CD4-positive, CD25-positive, alpha-beta regulatory T cell (primary cell): ENCODE measurements around the gene SYNPO2L. TPM values are rescaled to one million over a fixed set of nuclear protein-coding genes. Genes with fewer than 3 reads are reported as not detected.

Source experiments
- ATAC-seq, 2 donors: fragments of 150-1000 bp; cut with Tn5 transposase; one replicate each; pipeline ENCODE4 v1.10.0; 2021; ENCODE audit warnings: low read depth in 2 of 2, moderate number of reproducible peaks in 2 of 2, moderate library complexity in 1 of 2
- DNase-seq, 3 donors: peaks; one replicate each; pipeline versions ENCODE4 v3.0.0 to v3.0.0-alpha.2; 2012 to 2022; ENCODE audit warnings: mixed read lengths in 1 of 3
- H3K27ac ChIP-seq: one replicate; pipeline ENCODE4 v1.7.0; 2013; ENCODE audit warnings: mild to moderate bottlenecking, low read length; ENCODE audit not compliant: insufficient read depth, poor library complexity, severe bottlenecking
- H3K27me3 ChIP-seq: one replicate; pipeline ENCODE4 v1.7.0; 2013; ENCODE audit warnings: low read length; ENCODE audit not compliant: control insufficient read depth, insufficient read depth
- H3K36me3 ChIP-seq: one replicate; pipeline ENCODE4 v1.7.0; 2013; ENCODE audit warnings: mild to moderate bottlenecking, low read length, moderate library complexity; ENCODE audit not compliant: control insufficient read depth, insufficient read depth
- H3K4me1 ChIP-seq: 2 replicates; pipeline ENCODE4 v1.7.0; 2013; ENCODE audit warnings: mild to moderate bottlenecking, low read length; ENCODE audit not compliant: insufficient read depth, control insufficient read depth, poor library complexity, severe bottlenecking
- H3K4me3 ChIP-seq: one replicate; pipeline ENCODE4 v1.7.0; 2013; ENCODE audit warnings: low read depth, mild to moderate bottlenecking, low read length, moderate library complexity
- H3K9me3 ChIP-seq, 2 experiments: 1 replicate in 1 of 2; 2 replicates in 1 of 2; pipeline ENCODE4 v1.7.0; 2013; ENCODE audit warnings: low read length in 2 of 2, mild to moderate bottlenecking in 1 of 2, moderate library complexity in 1 of 2; ENCODE audit not compliant: control insufficient read depth in 2 of 2
- H3K27ac Mint-ChIP-seq, 3 donors: one replicate each; pipeline ENCODE4 v1.8.0; 2020 to 2022; ENCODE audit warnings: mild to moderate bottlenecking in 3 of 3, mixed read lengths in 3 of 3, moderate library complexity in 2 of 3
- H3K27me3 Mint-ChIP-seq: one replicate; pipeline ENCODE4 v1.8.0; 2022; ENCODE audit warnings: mild to moderate bottlenecking, mixed read lengths
- H3K36me3 Mint-ChIP-seq: one replicate; pipeline ENCODE4 v1.8.0; 2020; ENCODE audit warnings: mixed read lengths
- H3K4me1 Mint-ChIP-seq, 4 donors: one replicate each; pipeline ENCODE4 v1.8.0; 2020 to 2022; ENCODE audit warnings: mixed read lengths in 4 of 4, mild to moderate bottlenecking in 1 of 4
- H3K4me3 Mint-ChIP-seq, 4 donors: one replicate each; pipeline ENCODE4 v1.8.0; 2020 to 2022; ENCODE audit warnings: mild to moderate bottlenecking in 4 of 4, mixed read lengths in 4 of 4, moderate library complexity in 3 of 4
- H3K9me3 Mint-ChIP-seq, 7 donors: one replicate each; pipeline ENCODE4 v1.8.0; 2020 to 2022; ENCODE audit warnings: mixed read lengths in 7 of 7, mild to moderate bottlenecking in 3 of 7, moderate library complexity in 2 of 7
- polyA plus RNA-seq, 4 donors: library from polyadenylated mRNA; unstranded; fragments of 300-500 nt; fragmentation: Illumina TruSeq; gene quantifications; one replicate each; pipeline ENCODE4 v1.2.3, GENCODE V29; 2021
- total RNA-seq: library from RNA; stranded (reverse); gene quantifications from one replicate; pipeline ENCODE4 v1.2.3, GENCODE V29; 2022

SYNPO2L gene
- total and polyA plus RNA-seq, 5 donors from 2014 or later = not detected

GRCh38 chr10:73641328-73642060 lies 14.3 kb downstream of the SYNPO2L start, which contains the start of gene MYOZ1:
Gene MYOZ1, minus strand, starts transcription at chr10:73641474. Its CDS starts 1,457 bp downstream, at chr10:73640017.
- Mint-ChIP-seq H3K9me3 (no peaks in the 10 kb centered on the region), H3K27me3 (peaks cover 9% of the 10 kb centered on the region), H3K4me3 (no peak within 1 kb of the TSS), H3K27ac (no peak within 1 kb of the TSS), H3K36me3 (no peaks in the 10 kb centered on the region), H3K4me1 (peaks cover 0 to 14% (median 6%) of the 10 kb centered on the region in 4 donors)
- no peaks in the 10 kb centered on the region for H3K36me3 ChIP-seq
- H3K9me3 ChIP-seq = no peaks in the 10 kb centered on the region
- H3K4me1 ChIP-seq = peaks cover 10% of the 10 kb centered on the region
- H3K27ac ChIP-seq = no peak within 1 kb of the TSS
- H3K27me3 ChIP-seq = peaks cover 3% of the 10 kb centered on the region
- no peak for DNase-seq
- ATAC-seq = no peak
- no peak within 1 kb of the TSS for H3K4me3 ChIP-seq

GRCh38 chr10:73639286-73639685 lies 16.5 kb downstream of the SYNPO2L start:
- peaks cover 9% of the 10 kb centered on the region for H3K4me1 ChIP-seq
- Mint-ChIP-seq H3K9me3 (no peaks in the 10 kb centered on the region), H3K4me3 (no peak overlapping the region), H3K4me1 (peaks cover 0 to 8% (median 4%) of the 10 kb centered on the region in 4 donors), H3K27me3 (peaks cover 9% of the 10 kb centered on the region), H3K36me3 (no peaks in the 10 kb centered on the region), H3K27ac (no peak overlapping the region)
- no peaks in the 10 kb centered on the region for H3K36me3 ChIP-seq
- no peak overlapping the region for H3K4me3 ChIP-seq
- no peak for DNase-seq
- H3K27ac ChIP-seq = no peak overlapping the region
- ATAC-seq = no peak
- no peaks in the 10 kb centered on the region for H3K9me3 ChIP-seq
- H3K27me3 ChIP-seq = peaks cover 3% of the 10 kb centered on the region

DNA sequence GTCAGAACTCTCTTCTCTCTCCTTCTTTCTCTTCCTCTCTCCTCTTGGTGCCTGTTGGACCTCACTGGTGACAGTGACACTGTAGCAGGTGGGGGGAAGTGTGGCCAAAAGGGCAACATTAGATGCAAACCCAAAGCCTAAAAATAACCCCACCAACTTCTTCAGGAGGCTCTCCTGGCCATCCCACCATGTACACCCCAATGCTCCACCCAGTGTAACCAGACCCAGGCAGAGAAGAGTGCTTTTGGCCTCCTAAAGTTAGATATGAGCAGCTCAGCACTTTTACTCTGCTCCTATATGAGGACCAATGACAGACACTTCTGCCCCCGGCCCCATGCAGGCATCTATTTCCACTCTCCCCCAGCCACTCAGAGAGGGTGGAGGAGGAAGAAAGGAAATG lies 20.0 kb downstream of the SYNPO2L start:
- ATAC-seq = no peak
- Histone ChIP-seq H3K4me3 (no peak overlapping the region), H3K9me3 (no peaks in the 10 kb centered on the region), H3K27ac (no peak overlapping the region), H3K4me1 (no peaks in the 10 kb centered on the region), H3K27me3 (no peaks in the 10 kb centered on the region), H3K36me3 (no peaks in the 10 kb centered on the region)
- Mint-ChIP-seq H3K9me3 (no peaks in the 10 kb centered on the region), H3K27me3 (peaks cover 5% of the 10 kb centered on the region), H3K36me3 (no peaks in the 10 kb centered on the region), H3K4me1 (no peaks in the 10 kb centered on the region), H3K4me3 (no peak overlapping the region), H3K27ac (no peak overlapping the region)
- DNase-seq = no peak

DNA sequence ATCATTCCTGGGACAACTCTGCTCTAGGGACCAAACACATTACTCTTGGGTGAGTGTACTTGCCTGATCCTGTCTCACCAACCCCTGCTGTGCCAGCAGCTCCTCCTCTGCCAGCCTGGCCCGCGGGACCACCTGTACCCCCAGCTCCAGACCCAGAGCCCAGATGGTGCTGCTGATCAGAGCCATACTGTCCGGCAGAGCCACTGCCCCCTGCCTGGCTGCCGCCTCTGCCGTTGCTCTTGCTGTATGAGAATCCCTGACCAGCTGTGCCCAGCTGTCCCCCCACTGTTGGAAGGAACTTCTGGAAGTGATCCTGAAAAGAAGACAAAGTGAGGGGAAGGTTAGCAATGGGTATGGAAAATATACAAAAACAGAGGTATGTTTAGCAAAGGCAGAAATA lies 21.4 kb downstream of the SYNPO2L start:
- Mint-ChIP-seq H3K4me1 (no peaks in the 10 kb centered on the region), H3K9me3 (no peaks in the 10 kb centered on the region), H3K27ac (peak overlapping the region in 1 of 3 donors; percentile 42), H3K4me3 (no peak overlapping the region), H3K27me3 (no peaks in the 10 kb centered on the region), H3K36me3 (no peaks in the 10 kb centered on the region)
- H3K36me3 ChIP-seq = no peaks in the 10 kb centered on the region
- no peak for DNase-seq
- no peak overlapping the region for H3K4me3 ChIP-seq
- H3K27ac ChIP-seq = no peak overlapping the region
- H3K9me3 ChIP-seq = no peaks in the 10 kb centered on the region
- no peaks in the 10 kb centered on the region for H3K4me1 ChIP-seq
- no peak for ATAC-seq
- H3K27me3 ChIP-seq = no peaks in the 10 kb centered on the region

DNA sequence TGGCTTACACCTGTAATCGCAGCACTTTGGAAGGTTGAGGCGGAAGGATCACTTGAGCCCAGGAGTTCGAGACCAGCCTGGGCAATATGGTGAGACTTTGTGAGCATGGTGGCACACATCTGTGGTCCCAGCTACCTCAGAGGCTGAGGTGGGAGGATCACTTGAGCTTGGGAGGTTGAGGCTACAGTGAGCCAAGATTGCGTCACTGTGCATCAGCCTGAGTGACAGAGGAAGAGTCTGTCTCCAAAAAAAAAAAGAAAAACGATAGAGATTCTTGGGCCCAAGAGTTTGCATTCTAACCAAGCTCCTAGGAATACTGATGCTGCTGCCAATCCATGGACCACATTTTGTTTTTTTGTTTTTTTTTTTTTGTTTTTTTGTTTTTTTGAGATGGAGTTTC lies 26.7 kb downstream of the SYNPO2L start:
- no peaks in the 10 kb centered on the region for H3K36me3 Mint-ChIP-seq
- Histone ChIP-seq H3K9me3 (no peaks in the 10 kb centered on the region), H3K36me3 (no peaks in the 10 kb centered on the region), H3K4me1 (peaks cover 19% of the 10 kb centered on the region), H3K27me3 (no peaks in the 10 kb centered on the region), H3K27ac (no peak overlapping the region), H3K4me3 (no peak overlapping the region)
- ATAC-seq (no peak), DNase-seq (no peak)
- H3K4me1 Mint-ChIP-seq = peaks cover 10 to 28% (median 14%) of the 10 kb centered on the region in 4 donors
- H3K4me3 Mint-ChIP-seq = peak overlapping the region in 1 of 4 donors; percentile 14
- H3K9me3 Mint-ChIP-seq = no peaks in the 10 kb centered on the region
- H3K27me3 Mint-ChIP-seq = no peaks in the 10 kb centered on the region
- H3K27ac Mint-ChIP-seq = no peak overlapping the region

- Histone ChIP-seq H3K27me3 (no peaks in the 10 kb centered on the region), H3K9me3 (no peaks in the 10 kb centered on the region), H3K4me1 (peaks cover 19% of the 10 kb centered on the region), H3K27ac (no peak overlapping the region), H3K4me3 (no peak overlapping the region), H3K36me3 (no peaks in the 10 kb centered on the region)
- peaks cover 10 to 28% (median 14%) of the 10 kb centered on the region in 4 donors for H3K4me1 Mint-ChIP-seq
- ATAC-seq (no peak), DNase-seq (no peak)
- no peaks in the 10 kb centered on the region for H3K9me3 Mint-ChIP-seq
- H3K4me3 Mint-ChIP-seq = peak overlapping the region in 1 of 4 donors; percentile 14
- no peaks in the 10 kb centered on the region for H3K27me3 Mint-ChIP-seq
- no peaks in the 10 kb centered on the region for H3K36me3 Mint-ChIP-seq
- H3K27ac Mint-ChIP-seq = no peak overlapping the region
These were observed 27.4 kb downstream of the SYNPO2L start for GRCh38 chr10:73628405-73628804.

DNA sequence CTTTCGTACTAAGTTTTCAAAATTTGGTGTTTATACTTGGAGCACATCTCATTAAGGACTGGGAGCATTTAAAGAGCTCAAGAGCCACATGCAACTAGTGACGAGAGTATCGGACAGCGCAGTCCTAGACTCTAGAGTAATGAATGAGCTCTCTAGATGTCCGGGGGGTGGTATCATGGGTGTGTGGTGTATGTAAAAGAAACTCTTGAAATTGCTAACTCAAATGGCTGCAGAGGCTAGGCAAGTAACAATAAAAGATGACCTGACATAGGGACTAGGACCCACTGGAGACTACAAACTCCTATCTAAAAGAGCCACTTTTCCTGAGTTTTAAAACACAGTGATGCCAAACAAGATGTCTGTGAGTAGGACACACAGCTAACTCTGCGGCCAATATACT lies 28.5 kb downstream of the SYNPO2L start:
- H3K9me3 ChIP-seq = no peaks in the 10 kb centered on the region
- Mint-ChIP-seq H3K4me1 (peaks cover 10 to 28% (median 14%) of the 10 kb centered on the region in 4 donors), H3K36me3 (no peaks in the 10 kb centered on the region), H3K27ac (peak overlapping the region in 1 of 3 donors; percentile 9), H3K4me3 (peak overlapping the region; percentile 45 to 93 (median 56)), H3K9me3 (no peaks in the 10 kb centered on the region), H3K27me3 (no peaks in the 10 kb centered on the region)
- DNase-seq (no peak), ATAC-seq (no peak)
- H3K4me3 ChIP-seq = no peak overlapping the region
- no peak overlapping the region for H3K27ac ChIP-seq
- H3K36me3 ChIP-seq = no peaks in the 10 kb centered on the region
- H3K27me3 ChIP-seq = no peaks in the 10 kb centered on the region
- peaks cover 19% of the 10 kb centered on the region for H3K4me1 ChIP-seq
